H1 (cell line): ENCODE data around the gene FRMD4A. TPM values are rescaled to one million over a fixed set of nuclear protein-coding genes. Genes with fewer than 3 reads are reported as not detected.

ENCODE experiments used
- CTCF ChIA-PET: fragments of 300-600 bp; sonication (Branson Sonifier 250); formaldehyde crosslinking; loops from one replicate; lab custom pipeline; 2021; ENCODE audit not compliant: partially characterized antibody; lab: Charles Lee
- POLR2A ChIA-PET: fragments of 300-600 bp; sonication (Branson Sonifier 250); formaldehyde crosslinking; loops from one replicate; lab custom pipeline; 2021; ENCODE audit warnings: inconsistent platforms; ENCODE audit not compliant: partially characterized antibody; lab: Charles Lee
- DNase-seq, 2 experiments: peaks; one replicate each; pipeline versions ENCODE4 v3.0.0 to v3.0.0-alpha.2; 2010 to 2022; ENCODE audit warnings: low spot score in 2 of 2, low read depth in 1 of 2, mixed read lengths in 1 of 2
- FAIRE-seq: peaks from 2 replicates; lab custom pipeline; 2011; peaks lifted over from hg19 to GRCh38; lab: Jason Lieb, UNC
- H2AFZ ChIP-seq: 2 replicates; pipeline ENCODE4 v1.8.1; 2012; ENCODE audit warnings: low read length, inconsistent platforms
- H2AK5ac ChIP-seq: 2 replicates; pipeline ENCODE4 v1.6.1; 2013; ENCODE audit warnings: low read depth, low read length
- H2BK120ac ChIP-seq: replicated peaks from 2 replicates; pipeline ENCODE3; 2013; ENCODE audit warnings: low read depth, low read length, inconsistent platforms
- H2BK12ac ChIP-seq: 2 replicates; pipeline ENCODE4 v1.6.1; 2013; ENCODE audit warnings: low read depth, low read length
- H2BK15ac ChIP-seq: 2 replicates; pipeline ENCODE4 v1.6.1; 2013; ENCODE audit warnings: low read length
- H2BK20ac ChIP-seq: 2 replicates; pipeline ENCODE4 v1.6.1; 2013; ENCODE audit warnings: low read length
- H2BK5ac ChIP-seq: 2 replicates; pipeline ENCODE4 v1.6.1; 2013; ENCODE audit warnings: low read depth, low read length
- H3K14ac ChIP-seq: 2 replicates; pipeline ENCODE4 v1.6.1; 2013; ENCODE audit warnings: inconsistent platforms; ENCODE audit not compliant: insufficient read length
- H3K18ac ChIP-seq: 2 replicates; pipeline ENCODE4 v1.6.1; 2013; ENCODE audit warnings: low read length; ENCODE audit errors: extremely low read depth
- H3K23ac ChIP-seq: 2 replicates; pipeline ENCODE4 v1.6.1; 2013; ENCODE audit warnings: inconsistent platforms; ENCODE audit not compliant: insufficient read length
- H3K23me2 ChIP-seq: 2 replicates; pipeline ENCODE4 v1.6.1; 2013; ENCODE audit warnings: low read depth, low read length
- H3K27ac ChIP-seq: 2 replicates; pipeline ENCODE4 v1.6.1; 2011; ENCODE audit warnings: low read depth, low read length, inconsistent platforms
- H3K27me3 ChIP-seq, 4 experiments: replicated peaks in 1 of 4; 1 replicate in 1 of 4; 2 replicates in 3 of 4; pipeline versions ENCODE4 v1.6.1 to v1.8.1; 2011 to 2013; ENCODE audit warnings: low read length in 3 of 4, mild to moderate bottlenecking in 3 of 4, inconsistent platforms in 2 of 4, mixed read lengths in 2 of 4, moderate library complexity in 1 of 4; ENCODE audit not compliant: control insufficient read depth in 3 of 4, insufficient read depth in 3 of 4; ENCODE audit errors: extremely low read depth in 1 of 4
- H3K36me3 ChIP-seq, 4 experiments: 2 replicates each; pipeline versions ENCODE4 v1.6.1 to v1.8.1; 2011 to 2013; ENCODE audit warnings: mild to moderate bottlenecking in 4 of 4, low read length in 3 of 4, moderate library complexity in 2 of 4, control low read depth in 1 of 4, inconsistent platforms in 1 of 4; ENCODE audit not compliant: insufficient read depth in 4 of 4, control insufficient read depth in 2 of 4
- H3K4ac ChIP-seq: replicated peaks from 2 replicates; pipeline ENCODE3; 2013; ENCODE audit warnings: low read length, low read depth, mixed read lengths, inconsistent platforms; ENCODE audit not compliant: insufficient read length
- H3K4me1 ChIP-seq, 4 experiments: replicated peaks in 1 of 4; 1 replicate in 1 of 4; 2 replicates in 3 of 4; pipeline versions ENCODE4 v1.6.1 to v1.8.1; 2011 to 2013; ENCODE audit warnings: low read length in 3 of 4, inconsistent platforms in 2 of 4, mixed read lengths in 1 of 4; ENCODE audit not compliant: insufficient read depth in 4 of 4, control insufficient read depth in 3 of 4
- H3K4me2 ChIP-seq, 2 experiments: 2 replicates each; pipeline versions ENCODE4 v1.6.1 to v1.8.1; 2011 to 2013; ENCODE audit warnings: low read depth in 2 of 2, low read length in 2 of 2, control low read depth in 1 of 2, inconsistent platforms in 1 of 2, mild to moderate bottlenecking in 1 of 2; ENCODE audit not compliant: insufficient read depth in 1 of 2
- H3K4me3 ChIP-seq, 4 experiments: fragments of 200-600, 300-600 bp in 1 of 4; sonication (generic), shearing (Covaris generic), sonication (Bioruptor Twin) in 1 of 4; 2 replicates each; pipeline versions ENCODE4 v1.5.1 to v1.8.1; 2011 to 2016; ENCODE audit warnings: low read length in 4 of 4, low read depth in 3 of 4, control low read depth in 2 of 4, inconsistent platforms in 2 of 4, mild to moderate bottlenecking in 2 of 4, mixed read lengths in 1 of 4, moderate library complexity in 1 of 4; ENCODE audit not compliant: insufficient read depth in 2 of 4; ENCODE audit errors: extremely low read depth in 1 of 4
- H3K56ac ChIP-seq: replicated peaks from 2 replicates; pipeline ENCODE3; 2013; ENCODE audit warnings: low read depth, mild to moderate bottlenecking, mixed read lengths, low read length, inconsistent platforms; ENCODE audit not compliant: insufficient read length
- H3K79me1 ChIP-seq: 2 replicates; pipeline ENCODE4 v1.6.1; 2013; ENCODE audit warnings: low read depth, low read length, control low read depth
- H3K79me2 ChIP-seq, 2 experiments: 2 replicates each; pipeline versions ENCODE4 v1.6.1 to v1.8.1; 2012 to 2013; ENCODE audit warnings: low read length in 2 of 2, mild to moderate bottlenecking in 2 of 2, inconsistent platforms in 1 of 2; ENCODE audit not compliant: insufficient read depth in 2 of 2, control insufficient read depth in 1 of 2
- H3K9ac ChIP-seq, 4 experiments: replicated peaks in 1 of 4; 1 replicate in 1 of 4; 2 replicates in 3 of 4; pipeline versions ENCODE4 v1.6.1 to v1.8.1; 2011 to 2013; ENCODE audit warnings: low read depth in 3 of 4, low read length in 3 of 4, control low read depth in 2 of 4, mild to moderate bottlenecking in 2 of 4, moderate library complexity in 2 of 4, inconsistent platforms in 1 of 4; ENCODE audit errors: extremely low read depth in 1 of 4
- H3K9me3 ChIP-seq, 2 experiments: 2 replicates each; pipeline versions ENCODE4 v1.6.1 to v1.8.1; 2012 to 2013; ENCODE audit warnings: mild to moderate bottlenecking in 2 of 2, moderate library complexity in 2 of 2, control low read depth in 1 of 2, inconsistent platforms in 1 of 2, low read depth in 1 of 2, low read length in 1 of 2, mixed read lengths in 1 of 2; ENCODE audit not compliant: insufficient read depth in 2 of 2
- H4K20me1 ChIP-seq, 2 experiments: replicated peaks in 1 of 2; 2 replicates each; pipeline versions ENCODE3 to v1.8.1; 2011 to 2013; ENCODE audit warnings: inconsistent platforms in 2 of 2, low read length in 2 of 2, mild to moderate bottlenecking in 1 of 2; ENCODE audit not compliant: insufficient read depth in 2 of 2, control insufficient read depth in 1 of 2
- H4K5ac ChIP-seq: 2 replicates; pipeline ENCODE4 v1.6.1; 2013; ENCODE audit warnings: low read length, low read depth, mixed read lengths, inconsistent platforms; ENCODE audit not compliant: insufficient read length
- H4K8ac ChIP-seq: 2 replicates; pipeline ENCODE4 v1.8.0; 2013; ENCODE audit warnings: mild to moderate bottlenecking, moderate library complexity, low read length, inconsistent platforms; ENCODE audit not compliant: insufficient read depth; ENCODE audit errors: extremely low read depth
- H4K91ac ChIP-seq: replicated peaks from 2 replicates; pipeline ENCODE3; 2013; ENCODE audit warnings: low read length, mixed read lengths, inconsistent platforms; ENCODE audit not compliant: insufficient read length
- CREB1 ChIP-seq: IDR thresholded peaks from 2 replicates; pipeline ENCODE4 v1.6.1; 2012; ENCODE audit warnings: inconsistent platforms
- RAD21 ChIP-seq, 2 experiments: IDR thresholded peaks in 1 of 2; conservative IDR thresholded peaks in 1 of 2; 2 replicates each; pipeline ENCODE4 v1.6.1; 2011; ENCODE audit warnings: low read depth in 2 of 2, low read length in 2 of 2, improper control_type of control experiment in 1 of 2, inconsistent platforms in 1 of 2, mild to moderate bottlenecking in 1 of 2, moderate library complexity in 1 of 2
- polyA plus RNA-seq, 7 experiments: library from polyadenylated mRNA; depleted of rRNA in 3 of 7; stranded (reverse) in 5 of 7; unstranded in 2 of 7; fragments of >200 nt in 5 of 7; fragments of 200-250 nt in 2 of 7; gene quantifications; 1 replicate in 5 of 7; 2 replicates in 1 of 7; 4 replicates in 1 of 7; pipeline versions ENCODE4 v1.2.1 to v1.2.3, GENCODE V29; 2011 to 2013; ENCODE audit warnings: missing spikeins in 2 of 7, mixed read lengths in 2 of 7
- total RNA-seq: library from RNA; stranded (reverse); fragmentation: NEBNext Ultra II Directional; extraction: Animal tissue kit (Norgen Biotek cat#: 25700); gene quantifications from 2 replicates; pipeline ENCODE4 v1.2.1, GENCODE V29; 2021

The FRMD4A gene
- total and polyA plus RNA-seq, 2 of the 8 experiments (the other 6 are each of a cell fraction or from before 2014, with no cell fraction given), result 38.6 to 39.6 TPM

DNA sequence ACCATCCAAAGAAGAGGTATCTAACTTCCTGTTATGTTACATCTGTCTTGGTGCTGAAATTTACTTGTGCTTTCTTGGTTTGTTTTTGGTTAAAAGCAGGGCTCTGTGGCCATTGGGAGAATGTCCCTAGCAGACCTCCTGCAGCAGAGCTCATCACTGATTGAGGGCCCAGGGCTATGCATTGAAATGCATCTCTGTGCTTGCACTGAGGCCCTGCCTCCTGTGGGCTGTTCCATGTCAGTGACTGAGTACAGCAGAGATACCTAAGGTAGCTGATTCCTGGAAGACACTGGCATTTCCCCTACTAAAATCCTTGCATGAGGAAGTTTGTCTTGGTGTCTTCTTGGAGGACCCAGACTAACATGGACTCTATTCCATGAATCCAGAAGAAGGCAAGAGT lies 213.9 kb downstream of the FRMD4A start:
- no peak overlapping the region for H3K56ac ChIP-seq
- H3K27me3 ChIP-seq, result no peaks in the 10 kb centered on the region
- DNase-seq (no peak), FAIRE-seq (no peak)
- no peaks in the 10 kb centered on the region for H3K36me3 ChIP-seq
- H4K8ac ChIP-seq, result no peak overlapping the region
- ChIA-PET CTCF (interaction anchor here (0.5 to 1.1 kb wide), 6 partner anchors 10 to 362 kb away, joined by 3 to 5 read pairs (median 3); no protein-coding TSS in a partner anchor), POLR2A (interaction anchor here (1.1 to 1.6 kb wide), 2 partner anchors 18 to 68 kb away, joined by 3 to 5 read pairs; no protein-coding TSS in a partner anchor)
- H3K23ac ChIP-seq, result no peak overlapping the region
- no peaks in the 10 kb centered on the region for H3K9me3 ChIP-seq
- H2BK20ac ChIP-seq, result no peak overlapping the region
- H2AFZ ChIP-seq, result no peak overlapping the region
- H3K4ac ChIP-seq, result no peak overlapping the region
- H3K4me2 ChIP-seq, result no peak overlapping the region
- no peak overlapping the region for H3K27ac ChIP-seq
- no peak overlapping the region for H2BK15ac ChIP-seq
- H3K4me1 ChIP-seq, result peaks cover 0 to 3% (median 0%) of the 10 kb centered on the region in 4 experiments; a peak in 1 of 7 replicates
- no peak overlapping the region for H3K9ac ChIP-seq
- H4K91ac ChIP-seq, result no peak overlapping the region
- no peak overlapping the region for H2BK12ac ChIP-seq
- no peak overlapping the region for H4K5ac ChIP-seq
- H3K23me2 ChIP-seq, result no peaks in the 10 kb centered on the region
- TF ChIP-seq CREB1 (no peak), RAD21 (IDR thresholded peaks at IDR 0.05 in 1 of 2, conservative IDR thresholded peaks at IDR 0.05 in 1 of 2; ENCODE audit: low read depth in 2 of 2, low read length in 2 of 2) (peak in 1 of 2 experiments; percentile 16; a peak in 1 of 4 replicates)
- no peaks in the 10 kb centered on the region for H4K20me1 ChIP-seq
- H2BK5ac ChIP-seq, result no peak overlapping the region
- no peak overlapping the region for H3K4me3 ChIP-seq
- H3K79me2 ChIP-seq, result no peaks in the 10 kb centered on the region
- no peak overlapping the region for H3K14ac ChIP-seq
- H2BK120ac ChIP-seq, result no peak overlapping the region
- H2AK5ac ChIP-seq, result no peak overlapping the region
- H3K79me1 ChIP-seq, result no peaks in the 10 kb centered on the region
- H3K18ac ChIP-seq, result no peak overlapping the region
